Karpas-422 (cell line): ENCODE data around the gene FHIT. TPM values are rescaled to one million over a fixed set of nuclear protein-coding genes. Genes with fewer than 3 reads are reported as not detected.

Experiments
- DNase-seq: peaks from one replicate; pipeline ENCODE4 v3.0.0-alpha.2; 2015
- H2AFZ ChIP-seq: fragments of 200-600 bp; sonication (generic); 2 replicates; pipeline ENCODE4 v1.6.1; 2014; ENCODE audit warnings: antibody characterized with exemption, low read length, mixed read lengths
- H3K27ac ChIP-seq: fragments of 200-600 bp; sonication (generic); 2 replicates; pipeline ENCODE4 v1.5.1; 2014; ENCODE audit warnings: mild to moderate bottlenecking, low read length, moderate library complexity
- H3K27me3 ChIP-seq: fragments of 200-600 bp; sonication (generic); 2 replicates; pipeline ENCODE4 v1.6.1; 2014; ENCODE audit warnings: low read length, mixed read lengths
- H3K36me3 ChIP-seq: fragments of 200-600 bp; sonication (generic); 2 replicates; pipeline ENCODE4 v1.6.1; 2014; ENCODE audit warnings: low read length, mixed read lengths; ENCODE audit not compliant: insufficient read depth
- H3K4me1 ChIP-seq: fragments of 200-600 bp; sonication (generic); 2 replicates; pipeline ENCODE4 v1.6.1; 2014; ENCODE audit warnings: mild to moderate bottlenecking, low read length, mixed read lengths
- H3K4me2 ChIP-seq: fragments of 200-600 bp; sonication (generic); 2 replicates; pipeline ENCODE4 v1.6.1; 2014; ENCODE audit warnings: low read length, low read depth, mild to moderate bottlenecking; ENCODE audit not compliant: poor library complexity, severe bottlenecking
- H3K4me3 ChIP-seq: fragments of 200-600 bp; sonication (generic); 2 replicates; pipeline ENCODE4 v1.5.1; 2014; ENCODE audit warnings: mild to moderate bottlenecking, antibody characterized with exemption, low read length, mixed read lengths
- H3K79me2 ChIP-seq: fragments of 200-600 bp; sonication (generic); 2 replicates; pipeline ENCODE4 v1.6.1; 2014; ENCODE audit warnings: mild to moderate bottlenecking, low read length, mixed read lengths
- H3K9ac ChIP-seq: fragments of 200-600 bp; sonication (generic); 2 replicates; pipeline ENCODE4 v1.6.0; 2014; ENCODE audit warnings: low read length
- H3K9me2 ChIP-seq: fragments of 200-600 bp; sonication (generic), shearing (Covaris generic); replicated peaks from 2 replicates; pipeline ENCODE4 v1.6.0; 2014; ENCODE audit warnings: mild to moderate bottlenecking, low read length, moderate library complexity; ENCODE audit not compliant: insufficient read depth
- H3K9me3 ChIP-seq: fragments of 300-700, 200-600 bp; sonication (generic); 2 replicates; pipeline ENCODE4 v1.6.1; 2014; ENCODE audit warnings: low read length, mixed read lengths
- H4K20me1 ChIP-seq: fragments of 200-600 bp; sonication (generic); 2 replicates; pipeline ENCODE4 v1.6.1; 2014; ENCODE audit warnings: mild to moderate bottlenecking, antibody characterized with exemption, low read length, low read depth; ENCODE audit not compliant: insufficient read depth
- total RNA-seq: library from RNA; depleted of rRNA; stranded (reverse); fragments of >200 nt; shearing (Covaris generic); gene quantifications from 2 replicates; pipeline ENCODE4 v1.2.3, GENCODE V29; 2014; ENCODE audit warnings: low replicate concordance

Gene FHIT
- total RNA-seq, 1 experiment from 2014 or later = not detected

- H3K36me3 ChIP-seq = no peaks in the 10 kb centered on the region
- no peak overlapping the region for H2AFZ ChIP-seq
- no peaks in the 10 kb centered on the region for H3K9me2 ChIP-seq
- H3K27ac ChIP-seq = no peak overlapping the region
- DNase-seq = no peak
- no peaks in the 10 kb centered on the region for H3K4me1 ChIP-seq
- no peak overlapping the region for H3K4me3 ChIP-seq
- no peak overlapping the region for H3K4me2 ChIP-seq
- H3K79me2 ChIP-seq = no peaks in the 10 kb centered on the region
- peaks cover 12% of the 10 kb centered on the region for H3K9me3 ChIP-seq
- no peaks in the 10 kb centered on the region for H4K20me1 ChIP-seq
- no peaks in the 10 kb centered on the region for H3K27me3 ChIP-seq
- H3K9ac ChIP-seq = no peak overlapping the region
Measured at GRCh38 chr3:60301142-60301541, 950.1 kb downstream of the FHIT start.

GRCh38 chr3:60298141-60298540 lies 953.1 kb downstream of the FHIT start:
- no peak for DNase-seq
- H3K9ac ChIP-seq = no peak overlapping the region
- peaks cover 12% of the 10 kb centered on the region for H3K9me3 ChIP-seq
- H3K36me3 ChIP-seq = no peaks in the 10 kb centered on the region
- H3K4me3 ChIP-seq = no peak overlapping the region
- H3K27ac ChIP-seq = no peak overlapping the region
- H2AFZ ChIP-seq = no peak overlapping the region
- H3K4me1 ChIP-seq = no peaks in the 10 kb centered on the region
- no peaks in the 10 kb centered on the region for H3K79me2 ChIP-seq
- H3K4me2 ChIP-seq = no peak overlapping the region
- no peaks in the 10 kb centered on the region for H4K20me1 ChIP-seq
- no peaks in the 10 kb centered on the region for H3K9me2 ChIP-seq
- no peaks in the 10 kb centered on the region for H3K27me3 ChIP-seq

GRCh38 chr3:60294181-60294580 lies 957.1 kb downstream of the FHIT start:
- Histone ChIP-seq H4K20me1 (no peaks in the 10 kb centered on the region), H3K9ac (no peak overlapping the region), H3K4me3 (no peak overlapping the region), H3K27me3 (no peaks in the 10 kb centered on the region), H3K27ac (no peak overlapping the region), H3K4me1 (no peaks in the 10 kb centered on the region), H3K9me2 (no peaks in the 10 kb centered on the region), H2AFZ (no peak overlapping the region), H3K79me2 (no peaks in the 10 kb centered on the region), H3K36me3 (no peaks in the 10 kb centered on the region), H3K9me3 (peaks cover 21% of the 10 kb centered on the region), H3K4me2 (no peak overlapping the region)
- no peak for DNase-seq

- no peak overlapping the region for H2AFZ ChIP-seq
Measured at GRCh38 chr3:60291115-60291514, 960.1 kb downstream of the FHIT start.

GRCh38 chr3:60290122-60290492 lies 961.1 kb downstream of the FHIT start:
- H3K9ac ChIP-seq = no peak overlapping the region

More at GRCh38 chr3:60291115-60291514, 960.1 kb downstream of the FHIT start:
- H3K27me3 ChIP-seq = no peaks in the 10 kb centered on the region
- H3K36me3 ChIP-seq = no peaks in the 10 kb centered on the region
- DNase-seq = no peak
- no peaks in the 10 kb centered on the region for H3K79me2 ChIP-seq
- H3K9me3 ChIP-seq = peaks cover 24% of the 10 kb centered on the region
- H3K27ac ChIP-seq = no peak overlapping the region
- H3K9ac ChIP-seq = no peak overlapping the region
- H3K4me3 ChIP-seq = no peak overlapping the region
- no peak overlapping the region for H3K4me2 ChIP-seq
- no peaks in the 10 kb centered on the region for H4K20me1 ChIP-seq
- H3K4me1 ChIP-seq = no peaks in the 10 kb centered on the region
- no peaks in the 10 kb centered on the region for H3K9me2 ChIP-seq

GRCh38 chr3:60289341-60290121 lies 961.7 kb downstream of the FHIT start:
- Histone ChIP-seq H3K9me2 (no peaks in the 10 kb centered on the region), H3K27me3 (no peaks in the 10 kb centered on the region), H3K9me3 (peaks cover 25% of the 10 kb centered on the region), H2AFZ (0 out of 2 replicates have a peak overlapping the region, but pooled peaks have one; percentile 5), H3K4me3 (no peak overlapping the region), H3K4me1 (no peaks in the 10 kb centered on the region), H4K20me1 (no peaks in the 10 kb centered on the region), H3K4me2 (no peak overlapping the region), H3K9ac (no peak overlapping the region), H3K36me3 (no peaks in the 10 kb centered on the region), H3K79me2 (no peaks in the 10 kb centered on the region), H3K27ac (no peak overlapping the region)
- no peak for DNase-seq

More at GRCh38 chr3:60290122-60290492, 961.1 kb downstream of the FHIT start:
- Histone ChIP-seq H3K27me3 (no peaks in the 10 kb centered on the region), H2AFZ (0 out of 2 replicates have a peak overlapping the region, but pooled peaks have one; percentile 5), H3K4me1 (no peaks in the 10 kb centered on the region), H3K9me2 (no peaks in the 10 kb centered on the region), H4K20me1 (no peaks in the 10 kb centered on the region), H3K27ac (no peak overlapping the region), H3K4me2 (no peak overlapping the region), H3K9me3 (peaks cover 25% of the 10 kb centered on the region), H3K36me3 (no peaks in the 10 kb centered on the region), H3K4me3 (no peak overlapping the region), H3K79me2 (no peaks in the 10 kb centered on the region)
- DNase-seq = no peak

GRCh38 chr3:60282866-60283265 lies 968.4 kb downstream of the FHIT start:
- no peaks in the 10 kb centered on the region for H3K9me2 ChIP-seq
- no peak overlapping the region for H2AFZ ChIP-seq
- DNase-seq = no peak
- H3K36me3 ChIP-seq = no peaks in the 10 kb centered on the region
- H3K4me2 ChIP-seq = no peak overlapping the region
- H3K4me3 ChIP-seq = no peak overlapping the region
- no peak overlapping the region for H3K9ac ChIP-seq
- H3K27ac ChIP-seq = no peak overlapping the region
- H3K4me1 ChIP-seq = no peaks in the 10 kb centered on the region
- H3K9me3 ChIP-seq = peaks cover 8% of the 10 kb centered on the region
- H3K27me3 ChIP-seq = no peaks in the 10 kb centered on the region
- H4K20me1 ChIP-seq = no peaks in the 10 kb centered on the region
- no peaks in the 10 kb centered on the region for H3K79me2 ChIP-seq

- DNase-seq = no peak
- H3K9ac ChIP-seq = no peak overlapping the region
- no peaks in the 10 kb centered on the region for H3K79me2 ChIP-seq
- peaks cover 15% of the 10 kb centered on the region for H3K9me3 ChIP-seq
- no peaks in the 10 kb centered on the region for H3K9me2 ChIP-seq
- no peaks in the 10 kb centered on the region for H4K20me1 ChIP-seq
- H2AFZ ChIP-seq = no peak overlapping the region
- H3K36me3 ChIP-seq = no peaks in the 10 kb centered on the region
- H3K4me2 ChIP-seq = no peak overlapping the region
- no peaks in the 10 kb centered on the region for H3K4me1 ChIP-seq
- H3K27ac ChIP-seq = no peak overlapping the region
- no peaks in the 10 kb centered on the region for H3K27me3 ChIP-seq
- H3K4me3 ChIP-seq = no peak overlapping the region
Measured at GRCh38 chr3:60281970-60282369, 969.3 kb downstream of the FHIT start.
